Right lobe of liver (tissue), 4 donors: Measurements from ENCODE around the gene NDFIP2.

Experiments used
- POLR2A ChIP-seq: fragments of 450-650 bp; IDR thresholded peaks from one replicate; pipeline ENCODE4 v1.6.1; 2017; ENCODE audit warnings: antibody characterized with exemption, mild to moderate bottlenecking
- TF ChIP-seq, protein P1 (sequence below), 4 donors: fragments of 200-600 bp in 3 of 4; fragments of 450-650 bp in 1 of 4; IDR thresholded peaks; one replicate each; pipeline versions ENCODE4 v1.5.1 to v1.8.0; 2016 to 2022; ENCODE audit warnings: antibody characterized with exemption in 4 of 4, mild to moderate bottlenecking in 2 of 4
- donor health status: DM: no; HTN: no; CAD: no.
- donor health status: DM: no; HTN: no; CAD: no.
- donor health status: DM: no; HTN: yes; CAD: no.

DNA sequence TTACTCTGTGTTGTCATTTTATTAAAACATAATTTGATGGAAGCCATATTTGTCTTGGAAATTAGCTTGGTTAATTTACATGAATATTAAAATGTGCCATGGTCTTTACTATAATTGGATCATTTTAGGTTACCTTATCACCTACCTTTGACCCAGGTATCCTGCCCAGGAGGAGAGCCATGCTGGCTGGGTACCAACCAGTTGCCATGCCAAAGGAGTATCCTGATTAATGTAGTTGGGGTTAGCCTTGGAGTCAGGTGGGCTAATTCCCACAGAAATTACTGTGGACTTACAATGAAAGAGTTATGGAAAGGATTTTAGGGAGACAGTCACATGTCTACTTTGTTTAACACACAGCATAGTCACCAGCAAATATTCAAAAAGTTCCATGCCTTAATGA, 32.0 kb downstream of the NDFIP2 start:
- TF ChIP-seq, protein P1, sequence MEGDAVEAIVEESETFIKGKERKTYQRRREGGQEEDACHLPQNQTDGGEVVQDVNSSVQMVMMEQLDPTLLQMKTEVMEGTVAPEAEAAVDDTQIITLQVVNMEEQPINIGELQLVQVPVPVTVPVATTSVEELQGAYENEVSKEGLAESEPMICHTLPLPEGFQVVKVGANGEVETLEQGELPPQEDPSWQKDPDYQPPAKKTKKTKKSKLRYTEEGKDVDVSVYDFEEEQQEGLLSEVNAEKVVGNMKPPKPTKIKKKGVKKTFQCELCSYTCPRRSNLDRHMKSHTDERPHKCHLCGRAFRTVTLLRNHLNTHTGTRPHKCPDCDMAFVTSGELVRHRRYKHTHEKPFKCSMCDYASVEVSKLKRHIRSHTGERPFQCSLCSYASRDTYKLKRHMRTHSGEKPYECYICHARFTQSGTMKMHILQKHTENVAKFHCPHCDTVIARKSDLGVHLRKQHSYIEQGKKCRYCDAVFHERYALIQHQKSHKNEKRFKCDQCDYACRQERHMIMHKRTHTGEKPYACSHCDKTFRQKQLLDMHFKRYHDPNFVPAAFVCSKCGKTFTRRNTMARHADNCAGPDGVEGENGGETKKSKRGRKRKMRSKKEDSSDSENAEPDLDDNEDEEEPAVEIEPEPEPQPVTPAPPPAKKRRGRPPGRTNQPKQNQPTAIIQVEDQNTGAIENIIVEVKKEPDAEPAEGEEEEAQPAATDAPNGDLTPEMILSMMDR (IDR thresholded peaks at IDR 0.05) = no peak
- no peak for TF ChIP-seq POLR2A
